GM18858 (cell line): ENCODE results near the gene SSR3.
"Not testable (repeated sequence)": the region's sequence is repeated elsewhere in the genome, so short reads cannot be mapped to it uniquely, and the experiment has no call there.

Source experiments
- ATAC-seq: cut with Tn5 transposase; IDR thresholded peaks from one replicate; pipeline ENCODE4 v1.9.1; 2021; ENCODE audit not compliant: unreplicated experiment

SSR3 gene

GRCh38 chr3:156554842-156555687 is at the start of gene SSR3:
Gene SSR3 (minus strand): TSS chr3:156555117. CDS start chr3:156555089, 28 bp downstream.
- peak; percentile 96 for ATAC-seq

GRCh38 chr3:156604064-156604641 is 49.2 kb upstream of the SSR3 start:
- no peak for ATAC-seq

- ATAC-seq = no peak
These were observed 48.6 kb upstream of the SSR3 start for GRCh38 chr3:156603379-156604017.

GRCh38 chr3:156602424-156602823 is 47.5 kb upstream of the SSR3 start:
- peak; percentile 55 for ATAC-seq

- no peak for ATAC-seq
These were observed 46.6 kb upstream of the SSR3 start for GRCh38 chr3:156601497-156601896.

- ATAC-seq = no peak
These were observed 45.9 kb upstream of the SSR3 start for GRCh38 chr3:156600834-156601233.

GRCh38 chr3:156599089-156599874 is 44.4 kb upstream of the SSR3 start:
- ATAC-seq = no peak

- no peak for ATAC-seq
These were observed 43.5 kb upstream of the SSR3 start for GRCh38 chr3:156598413-156598812.

- no peak for ATAC-seq
These were observed 39.3 kb upstream of the SSR3 start for GRCh38 chr3:156594219-156594683.

- ATAC-seq = no peak
These were observed 38.9 kb upstream of the SSR3 start for GRCh38 chr3:156593814-156594213.

GRCh38 chr3:156589806-156590205 is 34.9 kb upstream of the SSR3 start:
- ATAC-seq = not testable (repeated sequence)

GRCh38 chr3:156587760-156588069 is 32.8 kb upstream of the SSR3 start:
- no peak for ATAC-seq

GRCh38 chr3:156586905-156587759 is 32.2 kb upstream of the SSR3 start:
- ATAC-seq = peak; percentile 46

GRCh38 chr3:156583469-156583868 is 28.6 kb upstream of the SSR3 start:
- ATAC-seq = no peak

- ATAC-seq = peak; percentile 48
These were observed 27.7 kb upstream of the SSR3 start for GRCh38 chr3:156582532-156583183.

GRCh38 chr3:156581954-156582353 is 27.0 kb upstream of the SSR3 start:
- ATAC-seq = no peak

- no peak for ATAC-seq
These were observed 26.1 kb upstream of the SSR3 start for GRCh38 chr3:156581033-156581432.

- no peak for ATAC-seq
These were observed 24.5 kb upstream of the SSR3 start for GRCh38 chr3:156579427-156579851.

GRCh38 chr3:156577736-156578135 is 22.8 kb upstream of the SSR3 start:
- no peak for ATAC-seq
